GM18951 (cell line): ENCODE data around the gene DDB1.
"Not testable (repeated sequence)": the region's sequence is repeated elsewhere in the genome, so short reads cannot be mapped to it uniquely, and the experiment has no call there.

ENCODE experiments used
- POLR2A ChIP-seq: IDR thresholded peaks from 4 replicates; pipeline ENCODE4 v1.6.1; 2011; ENCODE audit warnings: mild to moderate bottlenecking; ENCODE audit not compliant: insufficient read length, insufficient read depth; ENCODE audit errors: extremely low read depth
- in situ Hi-C: fragments of 300-500 bp; cut with MboI; formaldehyde crosslinking; loops from one replicate; pipeline ENCODE4 v1.12.0; 2022; ENCODE audit warnings: low sequenced_read_pairs, mixed read lengths, inconsistent platforms; ENCODE audit not compliant: unreplicated experiment

Gene DDB1

GRCh38 chr11:61270354-61271076 lies 62.4 kb downstream of the DDB1 start:
- in situ Hi-C loops: no loop called here
- TF ChIP-seq POLR2A: no peak

DNA sequence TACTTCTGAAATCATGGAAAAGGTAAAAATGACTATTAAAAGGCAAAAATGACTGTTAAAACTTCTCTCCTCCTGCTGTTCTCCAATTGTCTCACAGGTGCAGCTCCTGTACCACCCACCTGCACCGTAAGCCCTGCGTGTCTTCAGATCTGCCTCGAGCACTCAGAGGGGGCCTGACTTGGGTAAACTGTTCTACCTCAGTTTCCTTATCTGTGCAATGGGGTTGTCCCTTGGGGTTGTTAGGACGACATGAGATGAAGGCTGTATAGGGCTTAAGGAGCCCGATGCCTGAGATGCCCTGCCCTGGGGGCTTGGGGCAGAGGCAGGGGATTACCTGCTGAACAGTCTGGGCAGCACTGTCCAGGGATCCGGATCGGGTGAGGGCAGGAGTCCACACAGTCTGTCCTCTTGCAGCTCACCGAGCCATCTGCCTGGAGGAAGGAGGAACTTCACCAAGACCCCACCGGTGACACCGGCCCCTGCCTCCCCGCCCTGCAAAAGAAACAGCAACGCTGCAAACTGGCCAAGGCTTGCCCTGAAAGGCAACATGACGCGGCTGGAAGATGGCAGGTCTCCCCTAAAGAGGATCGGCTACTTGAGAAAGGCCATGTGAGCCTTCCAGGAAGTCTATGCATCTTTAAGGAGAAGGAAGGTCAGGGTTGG lies 64.2 kb downstream of the DDB1 start:
- TF ChIP-seq POLR2A: no peak

DNA sequence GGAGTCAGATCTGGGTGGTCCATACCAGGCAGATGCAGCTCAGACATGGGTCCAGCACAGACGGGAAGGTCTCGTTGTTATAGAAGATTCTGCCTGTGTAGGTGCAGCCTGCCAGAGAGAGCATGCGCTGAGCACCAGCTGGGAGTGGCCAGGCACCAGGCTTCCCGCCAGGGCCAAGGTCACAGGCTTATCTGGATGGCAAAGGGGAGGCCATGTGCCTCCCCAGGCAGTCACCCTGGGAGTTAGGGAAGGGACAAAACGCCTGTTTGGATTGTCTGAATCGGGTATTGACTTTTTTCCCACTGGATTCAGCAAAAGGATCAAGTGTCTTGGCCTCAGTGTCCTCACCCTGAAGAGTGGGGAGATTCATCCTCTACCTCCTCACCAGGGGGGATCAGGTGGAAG lies 65.5 kb downstream of the DDB1 start:
- in situ Hi-C loops: no loop called here
- no peak for TF ChIP-seq POLR2A

More for the DNA sequence above, 64.2 kb downstream of the DDB1 start:
- in situ Hi-C loops: no loop called here

- no peak for TF ChIP-seq POLR2A
- in situ Hi-C loops: no loop called here
Measured at GRCh38 chr11:61266602-61267001, 66.3 kb downstream of the DDB1 start.

DNA sequence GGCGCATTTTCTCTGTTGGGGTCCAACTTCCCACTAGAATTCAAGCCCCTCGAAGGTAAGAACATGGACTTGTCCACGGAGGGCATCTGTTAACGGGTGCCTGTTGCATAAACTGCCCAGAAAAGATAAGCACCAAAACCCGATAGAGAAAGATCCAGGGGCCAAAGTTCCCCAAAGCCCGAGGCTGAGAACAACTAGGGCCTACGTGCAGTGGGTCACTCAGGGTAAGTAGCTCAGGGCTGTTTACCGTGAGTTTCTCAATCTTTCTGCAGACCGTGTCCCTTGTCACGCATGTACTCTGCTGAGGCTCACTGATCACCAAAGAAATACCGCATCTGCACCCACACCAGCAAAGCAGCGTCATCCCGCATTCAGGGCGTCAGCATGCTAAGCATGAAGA lies 67.5 kb downstream of the DDB1 start:
- no peak for TF ChIP-seq POLR2A
- in situ Hi-C loops: no loop called here

DNA sequence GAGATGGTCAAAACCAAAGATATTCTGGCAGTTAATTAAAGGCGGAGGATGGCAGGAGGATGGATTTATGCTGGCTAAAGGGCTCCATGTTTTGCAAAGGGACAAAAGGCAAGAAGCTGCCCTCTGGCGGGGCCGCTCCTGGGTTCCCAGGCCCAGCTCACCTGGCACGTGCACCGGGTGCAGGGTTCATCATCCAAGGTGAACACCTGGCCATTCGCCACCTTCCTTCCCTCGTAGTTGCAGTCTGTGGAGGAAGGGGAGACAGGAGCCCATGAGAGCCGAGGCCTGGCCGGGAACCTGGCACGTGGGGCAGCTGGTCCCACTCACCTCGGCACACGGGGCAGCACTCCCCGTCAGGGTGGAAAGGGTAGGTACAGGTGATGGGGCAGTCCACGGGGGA lies 68.1 kb downstream of the DDB1 start:
- in situ Hi-C loops: no loop called here
- no peak for TF ChIP-seq POLR2A

- no peak for TF ChIP-seq POLR2A
- in situ Hi-C loops: no loop called here
Measured at GRCh38 chr11:61264371-61264770, 68.5 kb downstream of the DDB1 start.

- no peak for TF ChIP-seq POLR2A
- in situ Hi-C loops: no loop called here
Measured at GRCh38 chr11:61259363-61259762, 73.5 kb downstream of the DDB1 start.

GRCh38 chr11:61258546-61258945 lies 74.4 kb downstream of the DDB1 start:
- in situ Hi-C loops: no loop called here
- TF ChIP-seq POLR2A: no peak

DNA sequence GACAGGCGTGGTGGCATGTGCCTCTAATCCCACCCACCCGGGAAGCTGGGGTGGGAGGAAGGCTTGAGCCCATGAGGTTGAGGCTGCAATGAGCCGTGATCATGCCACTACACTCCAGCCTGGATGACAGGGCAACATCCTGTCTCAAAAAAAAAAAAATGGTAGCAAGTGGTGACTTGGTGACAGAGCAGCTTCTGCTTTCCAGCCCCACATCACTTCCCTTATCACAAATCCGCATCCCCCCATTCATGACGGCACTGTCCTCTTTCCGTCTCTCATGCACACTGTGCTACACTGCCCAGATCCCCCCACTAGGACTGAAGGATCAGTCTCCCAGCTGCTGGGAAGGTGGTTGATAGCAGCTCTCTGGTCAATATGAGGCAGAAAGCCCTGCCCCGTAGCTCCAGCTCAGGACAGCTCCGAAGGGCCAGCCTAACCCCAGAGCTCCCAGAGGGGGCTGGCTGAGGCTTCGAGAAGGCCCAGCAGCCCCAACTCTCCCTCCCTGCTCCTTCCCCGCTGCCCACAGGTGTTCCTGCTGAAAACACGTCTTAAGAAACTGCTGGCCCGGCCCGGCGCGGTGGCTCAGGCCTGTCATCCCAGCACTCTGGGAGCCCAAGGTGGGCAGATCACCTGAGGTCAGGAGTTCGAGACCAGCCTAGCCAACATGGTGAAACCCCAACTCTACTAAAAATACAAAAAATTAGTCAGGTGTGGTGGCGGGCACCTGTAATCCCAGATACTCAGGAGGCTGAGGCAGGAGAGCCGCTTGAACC lies 76.0 kb downstream of the DDB1 start:
- TF ChIP-seq POLR2A: no peak
- in situ Hi-C loops: no loop called here

DNA sequence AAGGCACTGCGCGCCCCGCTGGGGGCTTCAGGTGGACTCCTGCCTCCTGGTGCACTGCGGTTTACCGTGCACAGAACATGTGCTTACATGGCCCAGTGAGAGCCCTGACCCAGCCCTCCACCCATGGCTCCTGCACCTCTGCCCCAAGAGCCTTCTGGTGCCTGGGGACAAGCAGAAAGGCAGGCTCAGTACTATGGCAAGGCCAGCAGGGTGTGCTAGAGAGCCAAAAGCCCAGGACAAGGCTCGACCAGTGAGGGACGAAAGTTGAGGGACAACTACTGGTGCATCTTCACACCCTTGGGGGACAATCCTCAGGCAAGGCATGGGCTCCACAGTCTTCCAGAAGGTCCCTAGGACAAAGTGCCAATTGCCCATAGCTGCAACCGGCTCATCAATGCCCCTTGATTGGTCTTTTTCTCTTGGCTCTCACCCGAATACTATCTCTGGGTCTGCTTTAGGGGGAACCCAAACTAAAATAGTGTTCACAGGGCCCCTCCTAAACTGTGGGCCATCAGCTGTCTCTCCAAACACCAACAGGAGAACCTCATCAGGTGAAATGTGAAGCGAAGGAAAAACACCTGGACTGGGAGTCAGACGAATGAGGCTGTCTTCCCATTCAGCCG lies 78.4 kb downstream of the DDB1 start:
- in situ Hi-C loops: no loop called here
- TF ChIP-seq POLR2A: no peak

- in situ Hi-C loops: not testable (repeated sequence)
Measured at GRCh38 chr11:61252332-61252731, 80.6 kb downstream of the DDB1 start.

- in situ Hi-C loops: not testable (repeated sequence)
Measured at GRCh38 chr11:61250796-61251765, 81.8 kb downstream of the DDB1 start.
